HG03469 (cell line): ENCODE data around the gene TEDC1.

Experiments
- ATAC-seq: cut with Tn5 transposase; IDR thresholded peaks from one replicate; pipeline ENCODE4 v1.9.1; 2021; ENCODE audit warnings: mild to moderate bottlenecking, moderate library complexity, moderate number of reproducible peaks; ENCODE audit not compliant: unreplicated experiment

The TEDC1 gene

DNA sequence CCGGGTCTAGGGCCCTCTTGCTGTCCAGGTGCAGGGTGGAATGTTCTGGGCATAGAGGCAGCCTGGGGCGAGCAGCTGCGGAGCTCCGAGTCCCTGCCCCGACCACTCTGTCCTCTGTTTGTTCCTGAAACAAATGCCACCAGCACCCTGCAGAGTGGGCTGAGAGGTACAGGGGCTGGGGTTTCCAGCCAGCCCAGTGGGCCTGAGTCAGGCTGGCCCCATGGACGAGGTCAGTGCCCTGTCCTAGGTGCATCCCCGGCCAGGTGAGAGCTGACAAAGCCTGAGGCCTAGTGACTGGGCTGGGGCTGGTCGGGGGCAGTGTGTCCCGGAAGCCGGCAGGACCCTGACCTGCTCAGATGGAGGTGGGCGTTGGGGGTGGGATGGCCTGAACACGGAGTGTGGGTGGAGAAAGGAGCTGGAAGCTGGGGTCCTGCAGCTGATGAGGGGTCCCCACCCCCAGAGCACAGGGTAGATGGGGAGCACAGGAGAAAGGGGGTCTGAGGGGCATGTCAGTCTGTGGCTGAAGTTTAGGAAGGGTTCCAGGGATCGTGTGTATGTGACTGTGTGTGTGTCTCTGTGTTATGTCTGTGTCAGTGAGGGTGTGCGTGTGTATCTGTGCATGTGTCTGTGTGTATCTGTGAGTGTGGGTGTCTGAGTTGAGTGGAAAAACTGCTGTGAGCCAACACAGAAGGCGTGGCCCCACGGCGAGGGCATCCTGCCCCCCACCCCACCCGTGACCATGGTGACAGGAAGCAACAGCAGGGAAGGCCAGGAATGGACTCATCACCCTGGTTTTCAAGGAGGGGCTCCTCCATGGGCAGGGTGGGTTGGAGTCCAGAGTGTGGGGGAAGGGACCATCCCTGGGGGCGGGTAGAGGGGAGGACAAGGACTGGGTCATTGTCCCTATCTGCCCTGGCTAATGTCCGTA lies 6.7 kb upstream of the TEDC1 start:
- no peak for ATAC-seq

DNA sequence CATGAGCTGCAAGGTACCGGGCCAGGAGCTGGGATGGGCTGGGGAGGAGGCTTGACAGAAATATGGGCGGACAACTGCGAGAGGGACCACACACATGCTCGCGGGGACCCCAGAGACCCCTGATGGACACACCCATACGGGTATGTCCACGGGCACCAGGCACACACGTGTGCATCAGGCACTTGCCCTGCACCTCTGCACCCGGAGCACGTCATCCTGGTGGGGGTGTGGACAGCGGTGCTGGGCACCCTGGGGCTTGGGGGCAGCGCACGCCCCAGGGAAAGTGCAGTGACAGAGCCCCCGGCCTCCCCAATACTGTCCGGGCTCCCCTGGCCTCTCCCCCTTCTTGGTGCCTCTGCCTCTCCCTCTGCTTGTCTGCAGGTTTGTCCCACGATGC lies 6.1 kb upstream of the TEDC1 start:
- ATAC-seq, result no peak

GRCh38 chr14:105485739-105486162 lies 5.3 kb upstream of the TEDC1 start:
- ATAC-seq, result no peak

DNA sequence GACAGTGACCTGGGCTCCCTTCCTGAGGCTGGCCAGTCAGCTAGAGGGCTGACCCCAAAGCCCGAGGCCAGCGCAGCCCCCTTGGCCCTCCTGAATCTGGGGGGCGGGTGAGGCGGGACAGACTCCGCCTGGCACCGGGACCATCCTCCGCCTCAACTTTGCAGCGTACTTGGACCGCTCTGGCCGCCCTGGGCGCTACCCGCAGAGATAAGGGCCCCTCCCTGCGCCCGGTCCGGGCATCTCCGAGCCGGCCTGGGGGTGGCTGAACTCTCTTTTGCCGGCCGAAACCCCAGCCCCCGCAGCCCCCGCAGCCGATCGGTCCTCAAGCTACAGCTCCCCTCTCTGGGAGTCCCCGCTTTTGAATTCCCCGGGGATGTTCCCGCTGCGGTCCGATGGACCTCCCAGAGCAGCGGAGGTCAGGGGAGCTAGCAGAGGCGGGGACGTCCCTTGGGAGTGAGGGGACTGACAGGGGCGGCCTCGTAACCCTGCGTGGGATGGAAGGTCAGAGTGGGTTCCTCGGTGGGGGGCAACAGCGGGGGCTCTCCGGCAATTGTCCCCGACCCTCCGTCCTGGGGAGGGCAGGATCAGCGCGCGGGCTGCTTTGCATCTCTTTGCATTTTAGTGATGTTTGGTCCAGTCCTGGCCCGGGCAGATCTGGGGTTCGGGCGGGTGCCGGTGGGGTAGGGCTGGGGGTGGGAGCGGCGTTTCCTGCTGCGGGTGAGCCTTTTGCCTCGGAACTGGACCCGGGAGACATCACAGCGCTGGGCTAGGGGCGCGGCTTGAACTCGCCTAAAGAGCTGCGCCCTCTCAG lies 4.7 kb upstream of the TEDC1 start, which contains the start of gene CRIP1:
Gene CRIP1, plus strand, starts transcription at position 724 of the 811 bp plus-strand sequence. CDS start 374 bp downstream, outside the sequence.
- no peak for ATAC-seq

DNA sequence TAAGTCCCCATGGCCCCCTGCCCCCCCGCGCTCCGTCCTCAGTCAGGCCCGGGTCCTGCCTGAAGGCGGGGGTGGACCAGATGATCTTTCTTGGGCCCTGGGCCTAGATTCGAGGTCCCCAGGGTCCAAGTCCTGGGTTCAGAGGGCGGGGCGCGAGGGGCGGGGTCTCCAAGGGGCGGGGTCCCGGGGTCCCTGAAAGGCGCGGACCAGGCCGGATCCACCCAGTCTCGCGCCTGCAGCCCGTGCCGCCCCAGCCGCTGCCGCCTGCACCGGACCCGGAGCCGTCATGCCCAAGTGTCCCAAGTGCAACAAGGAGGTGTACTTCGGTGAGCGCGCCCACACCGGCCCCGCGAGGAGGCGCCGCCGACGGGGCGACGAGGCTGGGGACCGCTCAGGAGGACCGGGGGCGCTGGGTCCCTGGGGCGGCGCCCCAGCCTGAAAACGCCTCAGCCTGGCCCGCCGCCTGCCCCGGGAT lies 4.0 kb upstream of the TEDC1 start:
- ATAC-seq, result no peak

GRCh38 chr14:105487449-105487985 lies 3.5 kb upstream of the TEDC1 start:
- no peak for ATAC-seq

- ATAC-seq, result no peak
Measured at GRCh38 chr14:105487986-105488777, 2.9 kb upstream of the TEDC1 start.

GRCh38 chr14:105488781-105489541 lies 2.1 kb upstream of the TEDC1 start:
- no peak for ATAC-seq

- ATAC-seq, result no peak
Measured at GRCh38 chr14:105489542-105490266, 1.3 kb upstream of the TEDC1 start.

- ATAC-seq, result peak; percentile 0
Measured at GRCh38 chr14:105490267-105490571, 827 bp upstream of the TEDC1 start.

- peak; percentile 0 for ATAC-seq
Measured at GRCh38 chr14:105491366-105491973, 424 bp downstream of the TEDC1 start.

GRCh38 chr14:105492031-105492970 lies 1.3 kb downstream of the TEDC1 start:
- ATAC-seq, result no peak

DNA sequence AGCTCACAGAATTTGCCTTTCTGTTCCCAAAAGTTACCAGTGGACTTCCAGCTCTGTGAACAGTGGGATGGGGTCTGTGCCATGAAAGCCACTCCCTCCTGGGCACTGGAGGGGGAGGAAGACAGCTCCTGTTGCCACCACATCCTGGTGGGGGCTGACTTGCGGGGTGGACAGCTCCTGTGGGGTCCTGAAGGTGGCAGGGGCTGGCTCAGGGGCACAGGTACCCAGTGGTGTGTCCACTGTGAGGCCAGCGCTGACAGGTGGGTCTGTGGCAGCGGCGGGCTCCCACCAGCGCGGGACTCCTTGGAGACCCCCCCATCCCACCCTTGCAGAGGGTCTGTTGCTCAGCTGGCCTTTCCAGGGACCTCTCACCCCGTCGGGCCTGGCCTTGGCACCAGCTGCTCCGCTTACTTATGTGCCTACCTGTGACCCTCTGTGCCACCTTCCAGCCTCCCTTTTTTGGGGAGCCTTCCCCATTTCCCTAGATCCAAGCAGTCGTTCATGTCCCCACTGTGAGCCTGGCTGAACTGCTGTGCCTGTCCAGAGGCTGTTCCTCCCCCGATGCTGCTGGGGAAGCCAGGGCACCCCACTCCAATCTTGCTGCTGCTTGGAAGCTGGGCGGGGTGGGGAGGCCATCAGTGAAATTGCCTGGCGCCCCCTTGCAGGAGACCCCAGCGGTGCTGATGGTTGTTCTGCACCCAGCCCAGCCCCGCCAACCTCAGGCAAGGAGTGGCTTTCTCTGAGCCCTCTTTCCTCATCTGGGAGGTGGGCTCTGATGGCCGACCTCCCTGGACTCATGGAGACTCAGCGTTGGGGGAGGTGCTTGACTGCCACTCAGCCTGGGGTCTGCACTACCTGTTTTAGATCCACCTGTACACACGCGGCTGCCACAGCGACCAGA lies 2.2 kb downstream of the TEDC1 start:
- no peak for ATAC-seq

GRCh38 chr14:105493921-105494605 lies 3.0 kb downstream of the TEDC1 start:
- ATAC-seq, result no peak

GRCh38 chr14:105494606-105494929 lies 3.5 kb downstream of the TEDC1 start:
- ATAC-seq, result no peak
